Measurements from ENCODE around the gene ZRSR2. TPM values are rescaled to one million over a fixed set of nuclear protein-coding genes. Genes with fewer than 3 reads are reported as not detected.
A peak's percentile ranks its signal among the peaks of the same experiment; 100 is the strongest.

ZRSR2 gene
- total and polyA plus RNA-seq, 10 of the 15 experiments (the other 5 are each of a cell fraction or from before 2014, with no cell fraction given) = 8.8 to 34.1 (median 15.6) TPM

GRCh38 chrX:15781961-15782699 is 8.2 kb upstream of the ZRSR2 start (continued):
- peak; percentile 44; the same call in 1 of the 2 replicates for TF ChIP-seq ZBTB40 (IDR thresholded peaks at IDR 0.05; ENCODE audit: borderline replicate concordance)

GRCh38 chrX:15785176-15785750 is 5.0 kb upstream of the ZRSR2 start:
- RAD21 ChIA-PET (ENCODE audit: unreplicated experiment) = no interaction called here
- no peak for TF ChIP-seq FOXK2 (IDR thresholded peaks at IDR 0.05)
- no peak for TF ChIP-seq E2F4 (IDR thresholded peaks at IDR 0.05; ENCODE audit: low read depth, low read length)
- no peak for TF ChIP-seq CREB1 (IDR thresholded peaks at IDR 0.05; ENCODE audit: low read depth)
- no peak for TF ChIP-seq BCL11A (IDR thresholded peaks at IDR 0.05; ENCODE audit: low read depth, low read length)
- no peak for TF ChIP-seq SREBF1 (IDR thresholded peaks at IDR 0.05; ENCODE audit: low read length)
- TF ChIP-seq CTCF (IDR thresholded peaks at IDR 0.05 in 2 of 3, conservative IDR thresholded peaks at IDR 0.05 in 1 of 3; ENCODE audit: control insufficient read depth in 2 of 3, extremely low read depth in 1 of 3, insufficient read depth in 1 of 3, low read depth in 3 of 3, low read length in 3 of 3) = no peak
- TF ChIP-seq BRCA1 (IDR thresholded peaks at IDR 0.05; ENCODE audit: low read depth, low read length) = no peak
- no peak for TF ChIP-seq ZBTB40 (IDR thresholded peaks at IDR 0.05; ENCODE audit: borderline replicate concordance)
- no peak for TF ChIP-seq MEF2B (IDR thresholded peaks at IDR 0.05; ENCODE audit: partially characterized antibody, poor library complexity, severe bottlenecking)

More at GRCh38 chrX:15785176-15785750, 5.0 kb upstream of the ZRSR2 start:
- no peaks in the 10 kb centered on the region for H3K36me3 ChIP-seq (ENCODE audit: control insufficient read depth in 2 of 2, insufficient read depth in 2 of 2, low read length in 1 of 2)
- no peak overlapping the region for H3K4me2 ChIP-seq (ENCODE audit: control insufficient read depth, insufficient read depth)
- no peak overlapping the region for H3K9ac ChIP-seq (ENCODE audit: control insufficient read depth, insufficient read depth, low read length)
- no peaks in the 10 kb centered on the region for H3K9me3 ChIP-seq (replicated peaks; ENCODE audit: control insufficient read depth, insufficient read depth, low read length)
- no peaks in the 10 kb centered on the region for H3K27me3 ChIP-seq (replicated peaks in 1 of 2; ENCODE audit: control insufficient read depth in 2 of 2, insufficient read depth in 2 of 2, low read length in 1 of 2)
- DNase-seq (ENCODE audit: low read depth, low spot score) = no peak
- ChIA-PET CTCF (no interaction called here), SMC1A (ENCODE audit: uncharacterized antibody, unreplicated experiment) (no interaction called here), POLR2A (no interaction called here)
- no peaks in the 10 kb centered on the region for H4K20me1 ChIP-seq (ENCODE audit: control insufficient read depth, insufficient read depth)
- ATAC-seq = no peak
- no peak overlapping the region for H2AFZ ChIP-seq (ENCODE audit: control insufficient read depth, low read depth, low read length)
- intact Hi-C loops (cut with micrococcal nuclease; ENCODE audit: unreplicated experiment) (no loop called here), in situ Hi-C loops (cut with MboI) (no loop called here)
- no peak for FAIRE-seq
- no peak overlapping the region for H3K4me3 ChIP-seq
- WGBS (ENCODE audit: insufficient coverage, insufficient replicate concordance, low lambda C conversion rate, missing lambda C conversion rate) = 75% methylated on average over 3 of the region's 3 CpGs
- H3K4me1 ChIP-seq (ENCODE audit: control insufficient read depth, insufficient read depth, low read length) = peaks cover 11% of the 10 kb centered on the region
- H3K79me2 ChIP-seq (ENCODE audit: control insufficient read depth, insufficient read depth, low read length) = no peaks in the 10 kb centered on the region
- H3K27ac ChIP-seq (ENCODE audit: control insufficient read depth, insufficient read depth) = no peak overlapping the region
- no TSS peak for BruUV-seq (replicated peaks)
